ENCODE measurements around the gene OR51A2. TPM values are rescaled to one million over a fixed set of nuclear protein-coding genes. Genes with fewer than 3 reads are reported as not detected.

OR51A2 gene
- total and polyA plus RNA-seq, 9 of the 15 experiments (the other 6 are each of a cell fraction or from before 2014, with no cell fraction given) = not detected

- ChIA-PET CTCF (ENCODE audit: low intra/inter-chr PET ratio) (no interaction called here), POLR2A (no interaction called here)
- no peaks in the 10 kb centered on the region for H3K4me1 ChIP-seq (replicated peaks in 1 of 2; ENCODE audit: control insufficient read depth in 2 of 2, insufficient read depth in 2 of 2, low read length in 2 of 2)
- no peak overlapping the region for H3K27ac ChIP-seq (ENCODE audit: extremely low read depth, low read depth, low read length)
- no peak overlapping the region for H3K4me2 ChIP-seq (ENCODE audit: insufficient read depth, low read length)
- no peaks in the 10 kb centered on the region for H3K9me3 ChIP-seq (replicated peaks; ENCODE audit: control insufficient read depth, insufficient read depth, low read depth, low read length)
- FAIRE-seq (no peak), DNase-seq (ENCODE audit: extremely low read depth in 1 of 4, low spot score in 3 of 4) (no peak), ATAC-seq (no peak)
- TF ChIP-seq PURB (CRISPR knock-in tag; IDR thresholded peaks at IDR 0.05; ENCODE audit: low read depth) (no peak), MTA2 (IDR thresholded peaks at IDR 0.05; ENCODE audit: low read depth) (no peak), GATA2 (CRISPR knock-in tag; IDR thresholded peaks at IDR 0.05) (no peak), NKRF (IDR thresholded peaks at IDR 0.05; ENCODE audit: borderline replicate concordance) (no peak), SAFB2 (IDR thresholded peaks at IDR 0.05; ENCODE audit: borderline replicate concordance, low read depth, low read length, severe bottlenecking) (no peak), HOMEZ (CRISPR knock-in tag; IDR thresholded peaks at IDR 0.05) (no peak), E2F8 (IDR thresholded peaks at IDR 0.05; ENCODE audit: low read depth, partially characterized antibody) (no peak), ZBTB2 (IDR thresholded peaks at IDR 0.05) (no peak), SMAD1 (IDR thresholded peaks at IDR 0.05; ENCODE audit: low read depth, low read length, partially characterized antibody) (no peak), MTA1 (IDR thresholded peaks at IDR 0.05; ENCODE audit: borderline replicate concordance) (no peak), ZC3H8 (IDR thresholded peaks at IDR 0.05) (no peak)
- in situ Hi-C loops (cut with MboI) = no loop called here
- H3K36me3 ChIP-seq (ENCODE audit: control insufficient read depth, insufficient read depth, low read length) = no peaks in the 10 kb centered on the region
- H3K27me3 ChIP-seq (ENCODE audit: control insufficient read depth in 2 of 2, insufficient read depth in 2 of 2, low read length in 2 of 2) = no peaks in the 10 kb centered on the region
- H3K4me3 ChIP-seq = no peak overlapping the region
- BruUV-seq (replicated peaks) = no TSS peak
- H4K20me1 ChIP-seq (replicated peaks; ENCODE audit: control insufficient read depth, insufficient read depth, low read length) = no peaks in the 10 kb centered on the region
- no peaks in the 10 kb centered on the region for H3K79me2 ChIP-seq (ENCODE audit: control insufficient read depth, insufficient read depth, low read length)
- no peak overlapping the region for H2AFZ ChIP-seq (ENCODE audit: low read depth, low read length)
- no peaks in the 10 kb centered on the region for H3K9me1 ChIP-seq (ENCODE audit: control insufficient read depth, insufficient read depth, low read length)
- 2% methylated on average over 3 of the region's 3 CpGs for WGBS (ENCODE audit: insufficient coverage, low coverage, missing lambda C conversion rate)
- no peak overlapping the region for H3K9ac ChIP-seq (ENCODE audit: insufficient read depth in 1 of 2, low read depth in 2 of 2, low read length in 2 of 2)
- intact Hi-C loops (cut with micrococcal nuclease) = no loop called here
These were observed 27.2 kb upstream of the OR51A2 start for GRCh38 chr11:4982678-4983077.
